Progenitor cell of endocrine pancreas (in vitro differentiated cells): ENCODE measurements around the gene PTPN12. TPM values are rescaled to one million over a fixed set of nuclear protein-coding genes. Genes with fewer than 3 reads are reported as not detected.
A peak's percentile ranks its signal among the peaks of the same experiment; 100 is the strongest.
"Not testable (repeated sequence)": the region's sequence is repeated elsewhere in the genome, so short reads cannot be mapped to it uniquely, and the experiment has no call there.

Experiments
- DNase-seq: peaks from one replicate; pipeline ENCODE4 v3.0.0; 2021; ENCODE audit warnings: low spot score; ENCODE audit not compliant: unreplicated experiment
- H3K27ac Mint-ChIP-seq: 2 replicates; pipeline ENCODE4 v1.8.0; 2021; ENCODE audit warnings: mild to moderate bottlenecking, moderate library complexity, mixed read lengths
- H3K27me3 Mint-ChIP-seq: 2 replicates; pipeline ENCODE4 v1.8.0; 2021; ENCODE audit warnings: mixed read lengths
- H3K36me3 Mint-ChIP-seq: 2 replicates; pipeline ENCODE4 v1.8.0; 2022; ENCODE audit warnings: mixed read lengths; ENCODE audit not compliant: insufficient read depth
- H3K4me1 Mint-ChIP-seq: 2 replicates; pipeline ENCODE4 v1.8.0; 2021; ENCODE audit warnings: low read depth, mixed read lengths
- H3K4me3 Mint-ChIP-seq: 2 replicates; pipeline ENCODE4 v1.8.0; 2021; ENCODE audit warnings: low read depth, mild to moderate bottlenecking, moderate library complexity, mixed read lengths
- H3K9me3 Mint-ChIP-seq: 2 replicates; pipeline ENCODE4 v1.8.0; 2021; ENCODE audit warnings: low read depth, mixed read lengths
- total RNA-seq: library from RNA; stranded (reverse); gene quantifications from 2 replicates; pipeline ENCODE4 v1.2.1, GENCODE V29; 2021
- TF ChIP-seq, protein P1 (sequence below): fragments of 200-600 bp; sonication (generic); IDR thresholded peaks from one replicate; pipeline ENCODE4 v1.5.0; 2021; ENCODE audit warnings: antibody characterized with exemption, mild to moderate bottlenecking; ENCODE audit not compliant: unreplicated experiment

Gene PTPN12
- total RNA-seq, 1 donor from 2014 or later: 140 TPM

DNA sequence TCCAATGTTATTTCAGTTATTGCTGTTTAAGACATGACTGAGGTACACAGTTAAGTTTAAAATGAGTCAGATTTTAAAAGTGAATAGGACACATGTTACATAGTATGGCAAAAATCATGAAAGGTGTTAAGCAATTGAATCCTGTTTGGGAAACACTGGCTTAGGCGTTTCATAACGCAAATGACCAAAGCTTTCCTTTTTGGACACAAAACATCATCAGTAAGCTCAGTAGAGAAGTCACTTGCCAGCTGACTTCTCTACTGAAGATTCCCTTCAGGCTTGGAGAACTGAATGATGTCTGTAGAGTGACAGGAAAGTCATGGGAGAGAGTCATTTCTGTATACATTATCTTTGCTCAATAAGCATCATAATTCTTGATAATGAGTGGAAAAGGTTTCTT lies 94.7 kb downstream of the PTPN12 start:
- no peaks in the 10 kb centered on the region for H3K9me3 Mint-ChIP-seq
- H3K36me3 Mint-ChIP-seq: peaks cover 18% of the 10 kb centered on the region
- TF ChIP-seq, protein P1, sequence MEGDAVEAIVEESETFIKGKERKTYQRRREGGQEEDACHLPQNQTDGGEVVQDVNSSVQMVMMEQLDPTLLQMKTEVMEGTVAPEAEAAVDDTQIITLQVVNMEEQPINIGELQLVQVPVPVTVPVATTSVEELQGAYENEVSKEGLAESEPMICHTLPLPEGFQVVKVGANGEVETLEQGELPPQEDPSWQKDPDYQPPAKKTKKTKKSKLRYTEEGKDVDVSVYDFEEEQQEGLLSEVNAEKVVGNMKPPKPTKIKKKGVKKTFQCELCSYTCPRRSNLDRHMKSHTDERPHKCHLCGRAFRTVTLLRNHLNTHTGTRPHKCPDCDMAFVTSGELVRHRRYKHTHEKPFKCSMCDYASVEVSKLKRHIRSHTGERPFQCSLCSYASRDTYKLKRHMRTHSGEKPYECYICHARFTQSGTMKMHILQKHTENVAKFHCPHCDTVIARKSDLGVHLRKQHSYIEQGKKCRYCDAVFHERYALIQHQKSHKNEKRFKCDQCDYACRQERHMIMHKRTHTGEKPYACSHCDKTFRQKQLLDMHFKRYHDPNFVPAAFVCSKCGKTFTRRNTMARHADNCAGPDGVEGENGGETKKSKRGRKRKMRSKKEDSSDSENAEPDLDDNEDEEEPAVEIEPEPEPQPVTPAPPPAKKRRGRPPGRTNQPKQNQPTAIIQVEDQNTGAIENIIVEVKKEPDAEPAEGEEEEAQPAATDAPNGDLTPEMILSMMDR: no peak
- no peaks in the 10 kb centered on the region for H3K4me1 Mint-ChIP-seq
- H3K27me3 Mint-ChIP-seq: no peaks in the 10 kb centered on the region
- H3K4me3 Mint-ChIP-seq: no peak overlapping the region
- H3K27ac Mint-ChIP-seq: no peak overlapping the region
- no peak for DNase-seq

DNA sequence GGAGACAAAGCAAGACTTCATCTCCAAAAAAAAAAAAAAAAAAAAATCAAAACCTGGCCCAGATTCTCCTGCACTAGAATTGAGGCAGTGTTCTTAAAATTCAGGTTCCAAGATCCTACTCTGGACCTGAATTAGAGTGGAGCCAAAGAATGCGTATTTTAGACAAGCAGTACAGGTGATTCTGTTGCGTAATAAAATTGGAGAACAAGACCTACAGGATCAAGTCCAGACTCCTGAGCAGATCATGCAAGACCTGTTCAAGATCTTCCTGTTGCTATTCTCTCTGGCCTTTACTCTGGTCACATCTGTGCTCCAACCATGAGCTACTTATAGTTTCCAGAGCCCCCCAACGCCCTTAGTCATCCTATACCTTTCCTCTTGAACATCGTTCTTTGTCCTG lies 107.7 kb downstream of the PTPN12 start:
- TF ChIP-seq, protein P1: no peak
- Mint-ChIP-seq H3K9me3 (no peaks in the 10 kb centered on the region), H3K4me3 (no peak overlapping the region), H3K27me3 (no peaks in the 10 kb centered on the region), H3K27ac (no peak overlapping the region), H3K36me3 (peaks cover 15% of the 10 kb centered on the region), H3K4me1 (peaks cover under 1% of the 10 kb centered on the region)
- DNase-seq: no peak

DNA sequence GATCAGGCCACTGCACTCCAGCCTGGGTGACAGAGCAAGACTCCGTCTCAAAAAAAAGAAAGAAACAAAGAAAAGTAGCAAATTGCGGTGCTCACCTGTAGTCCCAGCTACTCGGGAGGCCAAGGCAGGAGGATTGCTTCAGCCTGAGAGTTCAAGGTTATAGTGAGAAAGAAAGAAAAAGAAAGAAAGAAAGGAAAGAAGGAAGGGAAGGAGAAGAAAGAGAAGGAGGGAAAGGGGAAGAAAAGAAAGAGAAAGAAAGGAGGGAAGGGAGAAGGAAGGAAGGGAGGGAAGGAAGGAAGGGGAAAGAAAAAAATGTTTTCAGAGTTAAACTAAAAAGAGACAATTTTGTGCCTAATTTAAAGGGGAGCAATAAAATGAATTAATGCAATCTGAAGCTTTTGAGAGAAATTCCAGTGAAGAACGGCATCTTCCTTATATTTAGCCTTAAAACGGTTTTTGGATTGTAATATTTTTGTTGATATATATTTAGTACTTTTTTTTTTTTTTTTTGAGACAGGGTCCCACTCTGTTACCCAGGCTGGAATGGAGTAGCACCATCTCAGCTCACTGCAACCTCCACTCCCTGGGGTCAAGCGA lies 111.7 kb downstream of the PTPN12 start:
- Mint-ChIP-seq H3K27ac (peak overlapping the region; percentile 76), H3K4me3 (no peak overlapping the region), H3K36me3 (peaks cover 8% of the 10 kb centered on the region), H3K27me3 (no peaks in the 10 kb centered on the region), H3K4me1 (peaks cover 4% of the 10 kb centered on the region), H3K9me3 (no peaks in the 10 kb centered on the region)
- no peak for DNase-seq
- TF ChIP-seq, protein P1: no peak

DNA sequence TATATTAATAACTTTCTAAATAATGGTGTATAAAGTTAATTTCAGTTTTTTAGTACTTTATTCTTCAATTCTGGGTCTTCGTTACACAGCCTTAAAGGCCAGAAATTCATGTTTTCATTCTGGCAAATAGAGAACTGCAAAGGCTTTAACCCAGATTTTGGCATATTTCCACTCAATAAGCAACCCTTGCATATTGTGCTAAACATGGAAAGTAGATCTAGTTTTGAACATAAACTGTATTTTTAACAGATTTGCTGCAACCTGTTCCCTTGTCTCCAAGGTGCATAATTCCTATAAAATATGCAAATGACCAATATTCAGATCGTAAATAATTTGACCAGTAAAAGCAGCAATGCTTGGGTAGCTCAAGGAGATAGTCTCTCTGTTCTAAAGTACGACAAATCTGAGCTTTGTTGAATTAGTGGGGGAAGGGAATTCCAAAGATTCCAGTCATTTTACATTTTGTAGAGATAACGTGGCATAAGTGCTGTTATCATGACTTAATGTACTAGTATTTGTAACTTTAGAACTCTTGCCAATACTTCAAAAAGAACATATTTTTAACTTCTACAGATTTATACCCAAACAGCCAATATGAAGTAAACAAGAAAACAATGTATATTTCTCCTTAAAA lies 112.7 kb downstream of the PTPN12 start:
- no peak for DNase-seq
- peak overlapping the region; percentile 4 for H3K27ac Mint-ChIP-seq
- peaks cover 4% of the 10 kb centered on the region for H3K4me1 Mint-ChIP-seq
- TF ChIP-seq, protein P1: no peak
- no peaks in the 10 kb centered on the region for H3K27me3 Mint-ChIP-seq
- H3K36me3 Mint-ChIP-seq: peaks cover 4% of the 10 kb centered on the region
- H3K4me3 Mint-ChIP-seq: no peak overlapping the region
- H3K9me3 Mint-ChIP-seq: no peaks in the 10 kb centered on the region

DNA sequence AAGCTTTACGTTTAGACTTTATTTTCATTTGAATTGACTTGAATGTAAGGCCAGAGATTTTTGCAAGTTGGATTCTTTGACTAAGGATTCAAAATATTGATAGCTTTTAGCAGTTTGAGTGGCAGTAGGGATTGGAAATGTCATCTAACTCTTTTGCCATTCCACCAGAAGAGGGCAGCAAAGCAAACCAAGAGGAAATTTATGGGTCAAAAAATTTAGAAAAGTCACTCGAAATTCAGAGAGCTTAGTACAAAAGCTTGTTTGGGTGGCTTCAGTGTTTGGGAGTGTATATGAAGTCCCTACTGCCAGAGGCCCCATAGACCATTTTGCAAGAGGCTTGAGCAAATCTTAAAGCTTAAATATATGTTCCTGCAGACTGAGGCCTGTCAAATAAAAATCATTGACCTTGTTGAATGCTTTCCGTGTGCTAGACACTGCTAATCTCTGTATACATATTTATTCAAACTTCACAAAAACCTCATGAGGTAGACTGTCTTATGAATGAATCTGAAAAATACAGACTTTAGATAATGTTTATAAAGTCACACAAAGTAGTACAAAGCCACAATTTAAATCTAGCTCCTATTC lies 114.6 kb downstream of the PTPN12 start:
- peak overlapping the region; percentile 11 for H3K27ac Mint-ChIP-seq
- peaks cover 4% of the 10 kb centered on the region for H3K4me1 Mint-ChIP-seq
- no peak for DNase-seq
- H3K36me3 Mint-ChIP-seq: peaks cover 5% of the 10 kb centered on the region
- TF ChIP-seq, protein P1: peak; percentile 82
- no peak overlapping the region for H3K4me3 Mint-ChIP-seq
- no peaks in the 10 kb centered on the region for H3K9me3 Mint-ChIP-seq
- H3K27me3 Mint-ChIP-seq: no peaks in the 10 kb centered on the region

DNA sequence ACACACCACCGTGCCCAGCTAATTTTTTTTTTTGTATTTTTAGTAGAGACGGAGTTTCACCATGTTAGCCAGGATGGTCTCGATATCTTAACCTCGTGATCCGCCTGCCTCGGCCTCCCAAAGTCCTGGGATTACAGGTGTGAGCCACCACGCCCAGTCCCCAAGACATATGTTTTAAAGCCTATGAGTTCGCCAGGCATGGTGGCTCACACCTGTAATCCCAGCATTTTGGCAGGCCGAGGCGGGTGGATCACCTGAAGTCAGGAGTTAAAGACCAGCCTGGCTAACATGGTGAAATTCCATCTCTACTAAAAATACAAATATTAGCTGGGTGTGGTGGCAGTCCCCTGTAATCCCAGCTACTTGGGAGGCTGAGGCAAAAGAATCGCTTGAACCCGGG lies 115.7 kb downstream of the PTPN12 start:
- DNase-seq, H3K4me1 Mint-ChIP-seq, H3K4me3 Mint-ChIP-seq, H3K27ac Mint-ChIP-seq, H3K9me3 Mint-ChIP-seq, H3K27me3 Mint-ChIP-seq, H3K36me3 Mint-ChIP-seq: not testable (repeated sequence)
